GM21737 (cell line): Measurements from ENCODE around the gene MKI67.

Source experiments
- ATAC-seq: cut with Tn5 transposase; IDR thresholded peaks from one replicate; pipeline ENCODE4 v1.9.1; 2021; ENCODE audit warnings: mild to moderate bottlenecking, moderate library complexity; ENCODE audit not compliant: unreplicated experiment

MKI67 gene

GRCh38 chr10:128054163-128054970, 71.9 kb downstream of the MKI67 start:
- no peak for ATAC-seq

- no peak for ATAC-seq
These were observed 72.9 kb downstream of the MKI67 start for GRCh38 chr10:128053356-128053755.

- ATAC-seq, result no peak
These were observed 73.5 kb downstream of the MKI67 start for GRCh38 chr10:128052696-128053095.

- no peak for ATAC-seq
These were observed 74.7 kb downstream of the MKI67 start for GRCh38 chr10:128051548-128051947.

GRCh38 chr10:128050936-128051335, 75.3 kb downstream of the MKI67 start:
- no peak for ATAC-seq

GRCh38 chr10:128050121-128050516, 76.1 kb downstream of the MKI67 start:
- ATAC-seq, result no peak

GRCh38 chr10:128049226-128050120, 76.8 kb downstream of the MKI67 start:
- ATAC-seq, result no peak

- ATAC-seq, result no peak
These were observed 77.4 kb downstream of the MKI67 start for GRCh38 chr10:128048819-128049210.

- ATAC-seq, result no peak
These were observed 78.0 kb downstream of the MKI67 start for GRCh38 chr10:128047991-128048818.

- peak; percentile 99 for ATAC-seq
These were observed 78.9 kb downstream of the MKI67 start for GRCh38 chr10:128047351-128047750.

GRCh38 chr10:128046953-128047290, 79.3 kb downstream of the MKI67 start:
- no peak for ATAC-seq
